Prostate gland (tissue), 2 donors: ENCODE results near the gene TAS1R1. TPM values are rescaled to one million over a fixed set of nuclear protein-coding genes. Genes with fewer than 3 reads are reported as not detected.

Experiments
- DNase-seq: peaks from one replicate; pipeline ENCODE4 v3.0.0-alpha.2; 2019; ENCODE audit warnings: low spot score
- H3K27ac ChIP-seq, 2 donors: fragments of 200-600 bp; sonication (generic); 2 replicates each; pipeline ENCODE4 v1.5.1; 2017 to 2019
- H3K27me3 ChIP-seq: fragments of 200-600 bp; sonication (generic); replicated peaks from 2 replicates; pipeline ENCODE4 v1.5.1; 2019; ENCODE audit not compliant: insufficient read depth
- H3K36me3 ChIP-seq, 2 donors: fragments of 200-600 bp; sonication (generic); 1 replicate in 1 of 2; 2 replicates in 1 of 2; pipeline versions ENCODE4 v1.5.1 to v1.8.1; 2017 to 2019
- H3K4me1 ChIP-seq: fragments of 200-600 bp; sonication (generic); replicated peaks from 2 replicates; pipeline ENCODE4 v1.5.1; 2019
- H3K4me3 ChIP-seq, 2 donors: fragments of 200-600 bp; sonication (generic); 2 replicates each; pipeline ENCODE4 v1.5.1; 2017 to 2019
- H3K9me3 ChIP-seq: fragments of 200-600 bp; sonication (generic); 2 replicates; pipeline ENCODE4 v1.5.1; 2017
- CTCF ChIP-seq, 4 experiments: fragments of 200-600 bp in 2 of 4; fragments of 450-650 bp in 2 of 4; sonication (generic) in 2 of 4; IDR thresholded peaks; 1 replicate in 3 of 4; 2 replicates in 1 of 4; pipeline ENCODE4 v1.5.1; 2016 to 2019; ENCODE audit warnings: antibody characterized with exemption in 4 of 4, mild to moderate bottlenecking in 2 of 4, moderate library complexity in 2 of 4
- POLR2A ChIP-seq: fragments of 450-650 bp; IDR thresholded peaks from one replicate; pipeline ENCODE4 v1.6.1; 2016; ENCODE audit warnings: antibody characterized with exemption, mild to moderate bottlenecking
- POLR2AphosphoS5 ChIP-seq: sonication (generic); formaldehyde crosslinking; IDR thresholded peaks from one replicate; pipeline ENCODE4 v1.6.1; 2017; ENCODE audit warnings: antibody characterized with exemption
- WGBS: methylation state at CpG from one replicate; pipeline ENCODE4 v1.1.5; 2018; 5-methylcytosine and 5-hydroxymethylcytosine counted together
- intact Hi-C: fragments of 100-400 bp; cut with DNase I; formaldehyde crosslinking; loops from one replicate; pipeline ENCODE4 v1.14.2; 2022
- total RNA-seq, 2 donors: library from RNA; depleted of rRNA; stranded (reverse); fragments of >200 nt; gene quantifications; one replicate each; pipeline ENCODE4 v1.1.0, GENCODE V29; 2016

Gene TAS1R1
- total RNA-seq, 2 donors from 2014 or later: 1.5 TPM; not detected in 1

GRCh38 chr1:6601923-6602668, 47.0 kb downstream of the TAS1R1 start:
- H3K4me3 ChIP-seq: peak overlapping the region; percentile 80 to 86
- TF ChIP-seq POLR2A: no peak
- TF ChIP-seq CTCF (IDR thresholded peaks at IDR 0.05): peak in 2 of 4 experiments; percentile 7 to 11
- peaks cover 26% of the 10 kb centered on the region for H3K4me1 ChIP-seq
- no peaks in the 10 kb centered on the region for H3K27me3 ChIP-seq
- peaks cover 6 to 12% of the 10 kb centered on the region in 2 donors for H3K36me3 ChIP-seq
- under 1% methylated on average over 46 of the region's 103 CpGs for WGBS
- peak overlapping the region; percentile 97 to 99 for H3K27ac ChIP-seq
- intact Hi-C loops: loop anchor here (5.0 kb wide), 1 partner anchor 245 kb away; no protein-coding TSS in a partner anchor
- H3K9me3 ChIP-seq: no peaks in the 10 kb centered on the region
- no peak for DNase-seq

- H3K27ac ChIP-seq: peak within 1 kb of the TSS; percentile 97 to 99
- intact Hi-C loops: loop anchor here (5.0 kb wide), 1 partner anchor 245 kb away; no protein-coding TSS in a partner anchor
- H3K4me1 ChIP-seq: peaks cover 21% of the 10 kb centered on the region
- H3K27me3 ChIP-seq: no peaks in the 10 kb centered on the region
- peak; percentile 87 for DNase-seq
- TF ChIP-seq POLR2A (peak; percentile 85), CTCF (IDR thresholded peaks at IDR 0.05) (peak in 1 of 4 experiments; percentile 1), POLR2AphosphoS5 (peak; percentile 75)
- H3K36me3 ChIP-seq: peaks cover 5% of the 10 kb centered on the region in 2 donors
- WGBS: 0% methylated on average over 49 of the region's 84 CpGs
- peak within 1 kb of the TSS; percentile 80 to 86 for H3K4me3 ChIP-seq
- H3K9me3 ChIP-seq: no peaks in the 10 kb centered on the region
Observed at GRCh38 chr1:6602669-6603237, 47.6 kb downstream of the TAS1R1 start, which contains the start of gene KLHL21. TSS of gene KLHL21 (minus strand) at chr1:6602869. CDS start at chr1:6602817, 52 bp downstream.

- Histone ChIP-seq H3K4me1 (peaks cover 16% of the 10 kb centered on the region), H3K4me3 (peak overlapping the region; percentile 80 to 86), H3K27me3 (no peaks in the 10 kb centered on the region), H3K9me3 (no peaks in the 10 kb centered on the region), H3K36me3 (no peaks in the 10 kb centered on the region), H3K27ac (peak overlapping the region; percentile 97 to 99)
- intact Hi-C loops: loop anchor here (5.0 kb wide), 1 partner anchor 246 kb away; no protein-coding TSS in a partner anchor
- TF ChIP-seq POLR2AphosphoS5 (no peak), POLR2A (peak; percentile 3)
- no peak for DNase-seq
- WGBS: 2% methylated on average over 36 of the region's 36 CpGs
Observed at GRCh38 chr1:6603238-6603914, 48.3 kb downstream of the TAS1R1 start.

DNA sequence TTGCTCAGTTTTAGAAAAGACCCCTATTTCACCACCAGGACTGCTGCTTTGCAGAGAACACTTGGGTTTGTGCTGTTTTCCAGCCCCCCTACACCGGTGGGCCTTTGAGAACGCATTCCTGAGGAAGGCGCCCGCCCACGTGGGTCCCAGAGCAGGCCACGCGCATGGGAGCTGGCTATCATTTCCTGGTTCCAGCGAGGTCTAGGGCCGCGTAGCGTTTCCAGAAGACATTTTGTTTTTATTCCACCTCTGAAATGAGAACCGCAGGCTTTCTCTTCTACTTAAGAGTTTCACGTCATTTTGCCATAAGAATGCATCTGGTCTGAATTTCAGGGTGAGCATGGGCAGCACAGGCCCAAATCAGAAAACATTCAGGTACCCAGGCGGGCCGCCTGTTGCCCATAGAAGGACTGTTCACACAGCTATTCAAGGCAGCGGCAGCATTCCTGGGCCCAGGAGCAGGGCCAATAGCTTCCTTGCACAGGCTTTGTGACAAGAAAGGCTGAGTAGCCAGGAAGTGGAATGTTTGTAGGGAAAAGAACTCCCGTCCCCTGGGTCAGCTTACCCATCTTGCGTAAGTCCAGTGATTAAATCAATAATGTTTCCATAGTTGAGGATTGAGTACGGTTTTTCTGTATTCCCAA, 48.9 kb downstream of the TAS1R1 start:
- Histone ChIP-seq H3K36me3 (no peaks in the 10 kb centered on the region), H3K9me3 (no peaks in the 10 kb centered on the region), H3K4me1 (peaks cover 10% of the 10 kb centered on the region), H3K27ac (peak overlapping the region; percentile 97 to 99), H3K4me3 (peak overlapping the region in 1 of 2 donors; percentile 86), H3K27me3 (no peaks in the 10 kb centered on the region)
- DNase-seq: peak; percentile 80
- intact Hi-C loops: loop anchor here (5.0 kb wide), 1 partner anchor 247 kb away; no protein-coding TSS in a partner anchor
- 14% methylated on average over 19 of the region's 19 CpGs for WGBS
- peak; percentile 85 for TF ChIP-seq POLR2AphosphoS5
- no peak for TF ChIP-seq CTCF (IDR thresholded peaks at IDR 0.05)
